Limb (tissue), 2 donors: ENCODE results near the gene TTL.
A peak's percentile ranks its signal among the peaks of the same experiment; 100 is the strongest.
"Not testable (repeated sequence)": the region's sequence is repeated elsewhere in the genome, so short reads cannot be mapped to it uniquely, and the experiment has no call there.

ENCODE experiments used
- DNase-seq, 2 donors: peaks; one replicate each; pipeline ENCODE4 v3.0.0-alpha.2; 2016; ENCODE audit errors: extremely low spot score in 2 of 2

The TTL gene

GRCh38 chr2:112519506-112519905, 37.5 kb downstream of the TTL start:
- no peak for DNase-seq

DNA sequence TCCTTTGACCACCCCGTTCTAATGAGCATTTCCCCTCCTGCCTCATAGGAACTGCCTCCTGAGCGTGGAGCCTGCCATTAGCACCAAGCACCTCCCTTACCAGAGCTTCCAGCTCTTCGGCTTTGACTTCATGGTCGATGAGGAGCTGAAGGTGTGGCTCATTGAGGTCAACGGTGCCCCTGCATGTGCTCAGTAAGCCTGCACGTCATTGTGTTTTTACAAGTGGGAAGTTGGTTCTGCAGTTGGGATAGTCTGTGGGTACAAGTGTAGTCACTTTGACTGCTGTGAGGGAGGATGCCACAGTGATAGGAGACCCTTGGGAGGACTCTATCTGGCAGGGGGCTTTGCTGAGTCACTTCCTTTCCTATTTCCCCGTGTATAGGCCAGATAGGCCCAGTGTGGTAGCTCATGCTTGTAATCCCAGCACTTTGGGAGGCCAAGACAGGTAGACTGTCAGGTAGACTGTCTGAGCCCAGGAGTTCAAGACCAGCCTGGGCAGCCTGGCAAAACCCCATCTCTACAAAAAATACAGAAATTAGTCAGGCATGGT, 38.4 kb downstream of the TTL start:
- DNase-seq: no peak

- no peak for DNase-seq
Observed at GRCh38 chr2:112523291-112523777, 41.4 kb downstream of the TTL start.

DNA sequence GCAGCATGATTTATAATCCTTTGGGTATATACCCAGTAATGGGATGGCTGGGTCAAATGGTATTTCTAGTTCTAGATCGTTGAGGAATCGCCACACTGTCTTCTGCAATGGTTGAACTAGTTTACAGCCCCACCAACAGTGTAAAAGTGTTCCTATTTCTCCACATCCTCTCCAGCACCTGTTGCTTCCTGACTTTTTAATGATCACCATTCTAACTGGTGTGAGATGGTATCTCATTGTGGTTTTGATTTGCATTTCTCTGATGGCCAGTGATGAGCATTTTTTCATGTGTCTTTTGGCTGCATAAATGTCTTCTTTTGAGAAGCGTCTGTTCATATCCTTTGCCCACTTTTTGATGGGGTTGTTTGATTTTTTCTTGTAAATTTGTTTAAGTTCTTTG, 42.3 kb downstream of the TTL start:
- not testable (repeated sequence) for DNase-seq

- no peak for DNase-seq
Observed at GRCh38 chr2:112528541-112528940, 46.6 kb downstream of the TTL start.

DNA sequence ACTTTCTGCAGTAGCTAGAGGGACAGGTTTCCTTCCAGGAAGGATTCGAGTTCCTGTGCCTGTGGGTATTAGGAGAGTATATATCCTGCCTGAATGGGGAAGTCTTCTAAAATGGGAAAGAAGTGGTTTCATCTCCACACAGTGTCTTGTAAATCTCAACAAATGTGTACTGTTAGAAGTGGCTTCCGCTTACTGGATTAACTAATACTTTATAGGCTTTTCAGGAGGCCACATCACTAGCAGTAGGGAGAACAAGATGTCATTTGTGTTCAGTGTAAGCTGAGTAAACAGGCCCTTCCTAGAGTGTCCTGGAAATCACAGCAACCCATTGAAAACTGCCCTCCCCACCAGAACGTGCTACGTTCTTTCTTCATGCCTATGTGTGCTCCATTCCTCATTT, 47.8 kb downstream of the TTL start:
- no peak for DNase-seq

DNA sequence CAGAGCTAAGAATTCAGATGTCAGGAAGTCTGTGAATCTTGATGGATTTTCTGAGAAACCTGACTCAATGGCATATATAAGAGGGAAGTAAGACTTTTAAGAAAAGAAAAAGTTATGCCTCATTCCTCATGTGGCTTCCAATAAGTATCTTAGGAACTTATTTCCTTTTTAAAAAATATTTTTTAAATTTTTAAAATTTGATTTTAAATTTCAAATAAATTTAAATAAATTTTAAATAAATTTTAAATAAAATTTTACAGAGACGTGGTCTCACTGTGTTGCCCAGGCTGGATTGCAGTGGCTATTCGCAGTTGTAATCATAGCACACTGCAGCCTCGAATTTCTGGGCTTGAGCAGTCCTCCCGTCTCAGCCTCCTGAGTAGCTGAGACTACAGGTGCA, 48.8 kb downstream of the TTL start:
- no peak for DNase-seq

GRCh38 chr2:112534826-112535225, 52.9 kb downstream of the TTL start:
- no peak for DNase-seq

- not testable (repeated sequence) for DNase-seq
Observed at GRCh38 chr2:112536665-112537064, 54.7 kb downstream of the TTL start.

GRCh38 chr2:112539306-112539705, 57.4 kb downstream of the TTL start:
- DNase-seq: no peak

GRCh38 chr2:112540906-112541305, 59.0 kb downstream of the TTL start:
- no peak for DNase-seq

GRCh38 chr2:112541315-112542122, 59.6 kb downstream of the TTL start:
- peak; percentile 80 to 89 for DNase-seq

DNA sequence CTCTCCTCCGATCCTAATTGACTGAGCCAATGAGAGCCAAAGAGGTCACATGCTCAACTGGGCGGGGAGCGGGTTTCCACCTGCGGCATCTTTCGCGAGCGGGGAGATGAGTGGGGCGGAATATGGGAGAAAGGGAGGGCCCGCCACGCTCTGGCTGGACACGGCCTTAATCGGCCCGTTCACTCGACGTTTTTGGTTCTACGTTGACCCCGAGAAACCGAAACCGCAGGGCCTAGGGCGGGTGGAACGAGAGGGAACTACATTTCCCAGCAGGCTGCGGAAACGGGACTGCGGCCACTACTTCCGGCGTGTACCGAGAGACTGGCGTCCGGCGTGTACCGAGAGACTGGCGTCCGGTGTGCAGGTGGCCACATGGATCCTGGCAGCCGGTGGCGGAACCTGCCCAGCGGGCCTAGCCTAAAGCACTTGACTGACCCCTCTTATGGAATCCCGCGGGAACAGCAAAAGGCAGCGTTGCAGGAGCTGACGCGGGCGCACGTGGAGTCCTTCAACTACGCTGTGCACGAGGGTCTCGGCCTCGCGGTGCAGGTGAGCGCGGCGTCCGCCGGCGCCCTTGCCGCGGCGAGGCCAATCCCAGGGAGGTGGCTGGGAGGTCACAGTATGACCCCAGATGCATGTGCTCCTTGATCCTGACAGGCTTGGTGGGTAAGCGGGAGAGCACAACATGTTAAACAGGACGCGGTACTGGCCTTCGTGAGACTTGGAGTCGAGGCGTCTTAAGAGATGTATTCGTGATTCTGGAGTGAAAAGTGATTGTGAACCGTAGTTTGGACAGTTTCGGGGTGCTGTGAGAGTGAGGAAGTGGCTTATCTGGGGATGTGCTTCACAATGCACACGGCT, 60.4 kb downstream of the TTL start, which contains the start of gene POLR1B:
Gene POLR1B, plus strand, starts transcription at position 343 of the 861 bp plus-strand sequence. Its CDS starts 30 bp downstream, at position 373.
- peak; percentile 86 to 89 for DNase-seq

GRCh38 chr2:112542984-112543661, 61.2 kb downstream of the TTL start:
- DNase-seq: no peak

DNA sequence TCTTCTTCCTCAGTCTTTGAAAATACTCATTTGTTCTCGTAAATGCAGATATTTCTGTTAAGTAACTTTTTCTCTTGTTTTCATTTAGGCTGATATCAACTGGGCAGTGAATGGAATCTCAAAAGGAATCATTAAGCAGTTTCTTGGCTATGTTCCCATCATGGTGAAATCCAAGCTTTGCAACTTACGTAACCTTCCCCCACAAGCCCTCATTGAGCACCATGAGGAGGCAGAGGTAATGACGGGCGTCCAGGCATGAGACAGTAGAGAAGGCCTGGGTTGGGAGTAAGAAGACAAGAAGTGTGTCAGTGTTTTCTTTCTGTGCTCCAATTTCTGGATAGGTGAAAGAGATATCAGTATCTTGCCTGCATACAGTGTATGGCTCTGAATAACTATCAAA, 65.4 kb downstream of the TTL start:
- no peak for DNase-seq

DNA sequence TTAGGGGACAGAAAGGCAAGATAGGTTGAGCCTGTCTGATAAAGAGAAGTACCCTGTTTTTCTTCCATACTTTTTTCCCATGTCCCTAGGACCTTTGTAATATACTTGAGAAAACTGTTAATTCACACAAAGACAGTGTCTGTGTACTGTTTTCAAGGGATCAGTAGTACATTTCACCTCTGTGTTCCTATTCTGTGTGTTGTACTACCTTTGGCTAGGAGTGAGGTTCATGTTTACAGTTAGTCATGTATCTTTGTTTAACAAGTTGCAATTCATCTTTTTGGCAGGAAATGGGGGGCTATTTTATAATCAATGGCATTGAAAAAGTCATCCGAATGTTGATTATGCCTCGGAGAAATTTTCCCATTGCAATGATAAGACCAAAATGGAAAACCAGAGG, 67.0 kb downstream of the TTL start:
- no peak for DNase-seq

DNA sequence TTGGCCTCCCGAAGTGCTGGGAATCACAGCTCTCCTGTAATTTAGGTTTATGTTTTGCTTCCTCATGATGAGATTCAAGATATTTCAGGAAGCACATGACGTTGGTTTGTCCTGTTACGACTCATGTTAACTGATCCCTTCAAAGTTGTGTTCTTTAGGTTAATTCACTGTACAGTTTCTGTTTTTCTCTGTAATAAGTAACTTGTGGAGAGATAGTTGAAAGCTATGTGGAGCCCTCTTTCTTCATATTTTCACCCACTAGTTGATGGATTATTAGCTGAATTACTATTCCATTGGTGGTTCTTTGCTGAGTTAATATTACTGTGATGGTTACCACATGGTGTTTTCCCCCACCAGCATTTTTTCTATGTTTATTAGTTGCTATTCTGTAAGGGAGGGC, 84.1 kb downstream of the TTL start:
- no peak for DNase-seq

DNA sequence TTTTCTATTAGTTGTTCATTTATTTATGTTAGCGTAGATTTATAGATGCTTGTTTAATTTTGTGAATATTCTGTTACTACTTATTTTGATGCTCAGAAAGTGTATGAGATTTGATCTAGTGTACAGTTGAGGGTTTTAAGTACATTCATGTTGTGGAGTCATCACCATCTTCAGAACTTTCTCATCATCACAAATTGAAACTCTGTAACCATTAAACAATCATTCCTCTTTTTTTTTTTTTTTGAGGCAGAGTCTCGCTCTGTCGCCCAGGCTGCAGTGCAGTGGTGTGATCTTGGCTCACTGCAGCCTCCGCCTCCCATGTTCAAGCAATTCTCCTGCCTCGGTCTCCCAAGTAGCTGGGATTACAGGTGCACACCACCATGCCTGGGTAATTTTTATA, 84.6 kb downstream of the TTL start:
- not testable (repeated sequence) for DNase-seq

DNA sequence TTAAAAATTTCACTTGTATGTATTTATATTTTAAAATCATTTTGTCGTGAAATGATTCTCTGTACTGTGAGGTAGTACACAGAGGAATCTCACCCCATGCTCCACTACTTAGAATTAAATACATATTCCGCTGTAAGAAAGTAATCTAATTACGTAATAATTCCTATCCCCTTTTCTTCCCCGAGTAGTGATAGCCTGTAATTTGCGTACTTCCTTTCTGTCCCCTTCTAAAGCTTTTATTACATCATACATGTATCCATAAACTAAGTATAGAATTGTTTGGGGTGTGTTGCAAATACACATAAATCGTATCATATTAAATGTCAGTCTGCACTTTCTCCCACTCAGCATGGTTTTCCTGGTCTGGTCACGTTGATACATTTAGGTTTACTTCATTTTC, 90.0 kb downstream of the TTL start:
- no peak for DNase-seq

DNA sequence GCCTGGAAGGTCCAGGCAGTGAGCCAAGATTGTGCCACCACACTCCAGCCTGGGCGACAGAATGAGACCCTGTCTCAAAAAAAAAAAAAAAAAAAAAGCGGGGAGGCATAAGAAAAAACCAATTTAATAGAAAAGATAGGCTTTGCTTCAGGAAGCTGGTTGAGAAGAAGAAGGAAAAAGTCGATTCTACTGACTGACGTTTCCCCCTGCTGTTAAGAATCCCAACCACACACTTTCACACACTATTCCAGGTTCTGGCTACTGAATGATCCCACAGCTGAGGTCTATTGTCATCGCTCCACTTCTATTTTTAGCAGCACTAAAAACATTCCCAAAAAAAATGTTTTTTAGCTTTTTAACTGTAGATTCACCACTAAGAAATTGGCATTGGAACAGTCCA, 95.8 kb downstream of the TTL start:
- DNase-seq: no peak

- no peak for DNase-seq
Observed at GRCh38 chr2:112579241-112579640, 97.3 kb downstream of the TTL start.
